GM12864 (cell line): ENCODE measurements around the gene SLC25A11.

Experiments
- DNase-seq: peaks from one replicate; pipeline ENCODE4 v3.0.0-alpha.2; 2011; ENCODE audit warnings: low read depth
- H3K4me3 ChIP-seq: 2 replicates; pipeline ENCODE4 v1.5.1; 2011; ENCODE audit warnings: mild to moderate bottlenecking, low read depth, low read length, control low read depth
- CTCF ChIP-seq: IDR thresholded peaks from 2 replicates; pipeline ENCODE4 v1.5.1; 2011; ENCODE audit warnings: low read depth, mild to moderate bottlenecking, moderate library complexity, low read length, control low read depth, inconsistent platforms; ENCODE audit errors: missing control alignments

Gene SLC25A11

GRCh38 chr17:4966844-4967538 is 27.1 kb upstream of the SLC25A11 start:
- H3K4me3 ChIP-seq: peak overlapping the region; percentile 87
- DNase-seq: peak; percentile 99
- TF ChIP-seq CTCF: no peak

DNA sequence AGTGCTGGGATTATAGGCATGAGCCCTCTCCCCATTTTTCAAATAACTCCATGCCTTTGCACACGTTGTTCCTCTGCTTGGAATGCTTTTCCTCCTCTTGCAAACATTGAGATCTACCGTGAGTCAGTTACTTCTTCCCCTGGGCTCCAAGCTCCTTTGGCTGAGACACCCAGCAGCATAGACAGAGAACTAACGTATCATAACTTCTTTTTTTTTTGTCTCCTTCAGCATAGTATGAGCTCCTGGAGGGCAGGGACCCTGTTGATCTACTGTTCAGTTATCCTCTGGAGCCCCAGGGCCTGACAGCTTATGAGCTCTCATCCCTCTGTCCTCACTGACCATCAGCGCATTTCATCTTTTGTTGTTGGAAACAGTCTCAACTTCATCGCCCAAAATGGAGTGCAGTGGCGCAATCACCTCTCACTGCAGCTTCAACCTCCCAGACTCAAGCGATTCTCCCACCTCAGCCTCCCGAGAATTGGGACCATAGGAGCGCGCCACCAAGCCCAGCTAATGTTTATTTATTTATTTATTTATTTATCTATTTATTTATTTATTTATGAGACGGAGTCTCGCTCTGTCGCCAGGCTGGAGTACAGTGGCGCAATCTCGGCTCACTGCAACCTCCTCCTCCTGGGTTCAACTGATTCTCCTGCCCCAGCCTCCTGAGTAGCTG is 25.6 kb upstream of the SLC25A11 start:
- DNase-seq: no peak
- TF ChIP-seq CTCF: no peak
- H3K4me3 ChIP-seq: no peak overlapping the region

DNA sequence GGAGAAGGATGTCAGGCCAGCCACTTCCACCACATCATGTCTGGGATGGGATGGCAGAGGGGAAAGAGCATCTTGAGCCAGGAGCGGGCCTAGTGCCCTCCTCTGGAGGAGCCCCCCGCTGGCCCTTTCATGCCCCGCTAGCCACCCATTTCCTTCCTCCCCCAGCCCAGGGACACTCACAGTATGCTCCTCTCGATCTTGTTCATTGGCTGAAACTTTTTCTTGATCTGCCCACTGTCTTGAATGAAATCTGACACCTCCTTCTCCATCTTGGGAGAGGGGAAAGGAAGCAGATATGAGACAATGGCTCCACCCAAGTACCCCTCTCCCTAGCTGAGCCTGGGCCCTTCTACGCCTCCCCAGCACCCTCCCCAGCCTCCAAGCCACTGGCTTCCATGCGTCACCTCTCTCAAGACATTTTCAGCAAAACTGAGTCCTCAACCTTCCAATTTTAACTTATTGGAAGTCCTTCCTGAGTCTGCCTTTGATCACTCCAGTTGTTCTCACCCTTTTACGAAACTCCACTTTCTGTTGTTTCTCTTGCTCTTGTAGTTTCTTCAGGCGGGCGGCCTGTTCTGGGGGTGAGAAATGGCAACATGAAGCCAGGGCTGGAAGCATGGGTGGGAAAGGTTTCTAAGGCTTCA is 20.6 kb upstream of the SLC25A11 start:
- DNase-seq: no peak
- H3K4me3 ChIP-seq: no peak overlapping the region
- no peak for TF ChIP-seq CTCF

- H3K4me3 ChIP-seq: no peak overlapping the region
- no peak for TF ChIP-seq CTCF
- DNase-seq: no peak
Observed at GRCh38 chr17:4959261-4959965, 19.6 kb upstream of the SLC25A11 start.

GRCh38 chr17:4958102-4958501 is 18.3 kb upstream of the SLC25A11 start:
- no peak for DNase-seq
- H3K4me3 ChIP-seq: no peak overlapping the region
- no peak for TF ChIP-seq CTCF

DNA sequence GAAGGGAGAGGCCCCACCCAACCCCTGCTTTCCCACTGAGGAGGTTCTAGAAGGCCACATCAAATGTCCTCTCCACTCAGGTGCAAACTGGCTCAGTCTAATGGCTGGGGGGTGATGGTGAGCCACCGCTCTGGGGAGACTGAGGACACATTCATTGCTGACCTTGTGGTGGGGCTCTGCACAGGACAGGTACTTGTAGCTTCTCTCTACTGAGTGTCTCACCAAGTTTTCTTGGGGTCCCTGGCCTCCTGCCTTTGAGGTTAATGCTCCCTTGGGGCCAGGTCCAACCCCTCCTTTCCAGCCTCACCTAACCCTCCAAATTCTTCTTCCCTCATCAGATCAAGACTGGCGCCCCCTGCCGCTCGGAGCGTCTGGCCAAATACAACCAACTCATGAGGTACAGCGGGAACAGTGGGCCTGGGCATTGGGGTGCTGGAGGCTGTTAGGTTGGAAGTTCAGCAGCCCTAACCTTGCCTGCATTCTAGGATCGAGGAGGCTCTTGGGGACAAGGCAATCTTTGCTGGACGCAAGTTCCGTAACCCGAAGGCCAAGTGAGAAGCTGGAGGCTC is 16.7 kb upstream of the SLC25A11 start:
- TF ChIP-seq CTCF: peak; percentile 54
- DNase-seq: no peak
- H3K4me3 ChIP-seq: no peak overlapping the region
